DMS53 treated with DMSO at 0.1 percent for 48 hours (cell line): ENCODE data around the gene ITIH4.
A peak's percentile ranks its signal among the peaks of the same experiment; 100 is the strongest.

Source experiments
- DNase-seq: peaks from one replicate; lab custom pipeline; 2025; ENCODE audit not compliant: unreplicated experiment; lab: John Stamatoyannopoulos, UW

The ITIH4 gene

DNA sequence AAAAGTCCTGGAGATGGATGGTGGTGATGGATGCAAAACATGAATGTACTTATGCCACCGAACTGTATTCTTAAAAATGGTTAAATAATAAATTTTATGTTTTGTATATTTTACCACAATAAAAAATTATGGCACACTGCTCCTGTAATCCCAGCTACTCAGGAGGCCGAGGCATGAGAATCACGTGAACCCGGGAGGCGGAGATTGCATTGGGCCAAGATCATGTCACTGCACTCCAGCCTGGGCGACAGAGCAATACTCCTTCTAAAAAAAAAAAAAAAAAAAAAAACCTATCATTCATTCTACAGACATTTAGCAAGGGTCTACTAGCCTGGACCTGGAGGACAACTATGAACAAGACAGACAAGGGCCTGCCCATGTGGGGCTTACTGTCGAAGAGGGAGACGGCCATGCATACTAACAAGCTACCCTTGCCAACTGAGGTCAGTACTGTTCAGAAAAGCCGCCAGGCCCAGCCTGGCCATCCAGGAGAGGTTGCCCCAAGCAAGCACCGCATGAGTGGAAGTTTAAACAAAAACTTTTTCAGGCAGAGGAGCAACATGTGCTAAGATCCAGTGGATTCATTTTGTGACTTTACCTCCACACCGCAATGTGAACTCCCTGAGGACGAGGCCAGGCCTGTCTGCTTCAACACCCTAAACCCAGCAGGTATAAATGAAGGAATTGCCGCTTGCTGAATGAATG lies 57.0 kb downstream of the ITIH4 start:
- DNase-seq = no peak

DNA sequence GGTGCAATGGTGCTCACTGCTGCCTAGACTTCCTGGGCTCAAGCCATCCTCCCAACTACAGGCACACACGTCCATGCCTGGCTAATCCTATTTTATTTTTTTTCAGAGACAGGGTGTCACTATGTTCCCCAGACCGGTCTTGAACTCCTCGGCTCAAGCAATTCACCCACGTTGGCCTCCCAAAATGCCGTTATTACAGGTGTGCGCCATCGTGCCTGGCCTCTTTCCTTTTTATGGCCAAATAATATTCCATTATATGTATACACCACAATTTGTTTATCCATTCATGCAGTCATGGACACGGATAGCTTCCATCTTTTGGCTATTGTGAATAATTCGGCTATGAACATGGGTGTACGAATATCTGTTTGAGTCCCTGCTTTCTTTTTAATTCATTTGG lies 58.8 kb downstream of the ITIH4 start:
- DNase-seq = no peak

DNA sequence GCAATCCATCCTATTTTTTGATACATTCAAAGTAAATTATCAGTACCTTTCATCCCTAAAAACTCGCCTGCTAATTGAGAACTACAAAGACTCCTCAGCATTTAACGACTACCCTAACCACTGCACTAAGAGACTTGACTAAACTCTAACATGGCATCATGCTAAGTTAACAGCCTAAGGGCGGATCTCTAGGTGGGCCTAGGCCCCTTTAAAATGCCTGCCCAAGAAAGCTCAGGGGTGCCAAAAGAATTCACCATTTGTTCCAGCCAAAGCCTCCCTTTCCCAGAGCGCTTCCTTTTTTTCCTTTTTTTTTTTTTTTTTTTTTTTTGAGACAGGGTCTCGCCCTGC lies 59.2 kb downstream of the ITIH4 start:
- DNase-seq = no peak

DNA sequence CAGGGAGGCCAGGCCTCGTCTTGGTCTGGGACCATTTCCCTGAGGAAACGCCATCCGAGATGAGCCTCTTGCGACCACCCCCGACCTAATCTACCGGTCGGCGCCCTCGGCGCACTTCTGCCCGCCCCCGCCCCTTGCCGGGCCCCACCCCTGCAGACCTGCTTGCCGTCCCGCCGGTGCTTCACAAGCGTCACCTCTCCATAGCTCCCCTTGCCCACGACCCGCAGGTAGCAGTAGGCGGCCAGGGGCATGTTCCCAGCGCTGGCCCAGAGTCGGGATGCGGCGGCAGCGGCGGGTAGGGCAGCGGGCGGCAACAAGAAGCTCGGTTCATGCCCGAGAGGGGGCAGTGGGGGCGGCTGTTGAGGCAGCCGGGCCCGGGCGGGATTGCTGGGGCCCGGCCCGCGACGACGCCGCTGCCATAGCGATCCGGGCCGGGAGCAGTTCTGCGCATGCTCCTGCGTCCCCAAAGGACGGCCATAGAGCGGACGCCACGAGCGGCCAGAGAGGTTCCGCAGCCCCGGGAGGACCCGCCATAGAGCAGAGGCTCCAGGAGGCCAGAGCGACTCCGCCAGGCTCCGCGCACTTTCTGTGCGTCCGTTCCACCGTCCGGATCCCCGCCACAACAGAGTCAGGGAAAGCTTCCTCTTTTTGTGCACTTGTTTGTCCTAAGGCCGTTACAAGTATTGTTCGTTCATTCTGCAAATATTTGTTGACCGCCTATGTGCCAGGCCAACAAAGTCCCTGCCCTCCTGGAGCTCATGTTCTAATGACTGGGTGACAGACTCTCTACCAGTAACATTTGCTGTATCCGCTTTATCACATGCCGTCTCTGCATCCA lies 59.8 kb downstream of the ITIH4 start, which contains the start of gene NEK4:
Gene NEK4, minus strand, starts transcription at position 445 of the 838 bp plus-strand sequence. Its CDS starts 194 bp downstream, at position 251.
- peak; percentile 22 for DNase-seq

DNA sequence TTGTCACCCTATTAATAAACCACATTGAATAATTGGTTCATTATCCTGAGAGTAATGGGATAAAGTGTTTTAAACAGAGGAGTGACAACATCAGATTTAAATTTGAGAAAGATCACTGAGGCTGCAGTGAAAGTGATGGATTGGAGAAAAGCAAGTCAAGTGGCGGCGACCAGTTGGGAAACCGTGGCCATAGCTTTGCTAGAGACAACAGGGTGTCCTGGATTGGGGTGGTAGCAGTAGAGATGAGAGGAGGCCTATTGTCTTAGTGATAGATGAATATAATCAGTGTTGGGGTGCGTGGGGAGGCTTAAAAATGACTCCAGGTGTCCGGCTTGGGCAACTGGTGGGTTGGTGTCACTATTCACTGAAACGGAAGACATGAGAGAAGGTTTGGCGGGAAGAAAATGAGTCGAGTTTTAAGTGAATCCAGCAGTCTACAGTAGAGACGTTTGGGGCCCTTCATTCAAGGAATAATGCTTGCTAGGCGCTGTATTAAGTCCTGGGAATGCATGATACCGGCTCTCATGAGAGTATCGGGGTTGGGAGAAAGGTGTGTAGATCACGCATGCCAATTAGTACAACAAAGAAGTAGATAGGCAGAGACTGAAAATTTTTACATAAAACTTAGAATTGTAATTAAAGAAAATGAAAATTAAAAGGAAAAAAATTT lies 60.6 kb downstream of the ITIH4 start:
- no peak for DNase-seq

DNA sequence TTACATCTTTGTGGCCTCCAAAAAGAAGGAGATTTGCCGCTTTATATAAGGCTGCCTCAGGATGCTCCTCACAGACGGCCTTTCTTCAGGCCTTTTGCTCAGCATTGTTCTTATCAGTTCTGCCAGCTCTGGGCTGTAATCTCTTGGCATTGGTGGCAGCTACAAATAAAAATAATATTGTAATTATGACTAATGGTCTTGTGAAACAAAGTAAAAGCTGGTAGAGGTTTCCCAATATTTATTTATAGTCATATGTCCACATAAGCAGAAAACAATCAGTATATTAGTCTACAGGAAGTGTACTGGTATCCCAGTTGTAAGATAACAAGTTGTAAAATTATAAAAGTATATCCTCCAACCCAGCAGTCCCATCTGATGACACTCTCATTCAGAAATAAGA lies 67.0 kb downstream of the ITIH4 start:
- DNase-seq = no peak
